Aorta (tissue), 5 donors: ENCODE data around the gene GATD1. TPM values are rescaled to one million over a fixed set of nuclear protein-coding genes. Genes with fewer than 3 reads are reported as not detected.
"Not testable (repeated sequence)": the region's sequence is repeated elsewhere in the genome, so short reads cannot be mapped to it uniquely, and the experiment has no call there.

Source experiments
- ATAC-seq: fragments of 200-7000 bp; cut with Tn5 transposase; one replicate; pipeline ENCODE4 v1.9.1; 2022; ENCODE audit warnings: moderate library complexity; ENCODE audit not compliant: low FRiP score
- DNase-seq, 2 donors: peaks; one replicate each; pipeline ENCODE4 v3.0.0-alpha.2; 2020
- H3K27ac ChIP-seq, 2 donors: one replicate each; pipeline ENCODE4 v1.5.1; 2013; ENCODE audit warnings: low read length in 2 of 2, mild to moderate bottlenecking in 2 of 2, moderate library complexity in 2 of 2, control low read depth in 1 of 2, inconsistent platforms in 1 of 2, low read depth in 1 of 2
- H3K27me3 ChIP-seq, 2 donors: one replicate each; pipeline ENCODE4 v1.6.1; 2013; ENCODE audit warnings: control low read depth in 1 of 2, low read length in 1 of 2, mild to moderate bottlenecking in 1 of 2, moderate library complexity in 1 of 2; ENCODE audit not compliant: insufficient read depth in 2 of 2, control insufficient read depth in 1 of 2
- H3K36me3 ChIP-seq, 2 donors: one replicate each; pipeline ENCODE4 v1.6.1; 2013; ENCODE audit warnings: control low read depth in 1 of 2, low read length in 1 of 2, mild to moderate bottlenecking in 1 of 2; ENCODE audit not compliant: insufficient read depth in 2 of 2, control insufficient read depth in 1 of 2
- H3K4me1 ChIP-seq, 2 donors: one replicate each; pipeline ENCODE4 v1.6.1; 2013; ENCODE audit warnings: low read length in 2 of 2, control low read depth in 1 of 2, mild to moderate bottlenecking in 1 of 2, moderate library complexity in 1 of 2; ENCODE audit not compliant: insufficient read depth in 2 of 2, control insufficient read depth in 1 of 2
- H3K4me3 ChIP-seq, 2 donors: one replicate each; pipeline ENCODE4 v1.5.1; 2013; ENCODE audit warnings: low read length in 2 of 2, control low read depth in 1 of 2, mild to moderate bottlenecking in 1 of 2
- H3K9me3 ChIP-seq: one replicate; pipeline ENCODE4 v1.6.1; 2013; ENCODE audit warnings: mild to moderate bottlenecking, low read length; ENCODE audit not compliant: control insufficient read depth
- WGBS, 2 donors: extraction: QIAGEN DNeasy Blood & Tissue Kit; methylation state at CpG; one replicate each; pipeline ENCODE4 v1.1.7; 2013; 5-methylcytosine and 5-hydroxymethylcytosine counted together
- intact Hi-C, 2 donors: fragments of 100-400 bp; cut with DNase I; formaldehyde crosslinking; loops; one replicate each; pipeline versions ENCODE4 v1.14.2 to v1.15.0; 2022
- polyA plus RNA-seq, 2 donors: library from polyadenylated mRNA; stranded (reverse); fragments of 200-250 nt; gene quantifications; one replicate each; pipeline ENCODE4 v1.2.3, GENCODE V29; 2013
- total RNA-seq, 2 donors: library from RNA; stranded (reverse); fragmentation: NEBNext Ultra II Directional; extraction: Animal tissue kit (Norgen Biotek cat#: 25700); gene quantifications; one replicate each; pipeline ENCODE4 v1.2.1, GENCODE V29; 2021
- donor health status: healthy with polysubstance abuse.
- donor health status: Bipolar disorder and iron deficiency.
- donor health status: DM: no; HTN: no; CAD: no.
- donor health status: DM: no; HTN: no; CAD: no.
- donor health status: DM: yes; HTN: yes; CAD: no.

Gene GATD1
- total and polyA plus RNA-seq, 4 donors = 9.6 to 52.7 (median 34.3) TPM

DNA sequence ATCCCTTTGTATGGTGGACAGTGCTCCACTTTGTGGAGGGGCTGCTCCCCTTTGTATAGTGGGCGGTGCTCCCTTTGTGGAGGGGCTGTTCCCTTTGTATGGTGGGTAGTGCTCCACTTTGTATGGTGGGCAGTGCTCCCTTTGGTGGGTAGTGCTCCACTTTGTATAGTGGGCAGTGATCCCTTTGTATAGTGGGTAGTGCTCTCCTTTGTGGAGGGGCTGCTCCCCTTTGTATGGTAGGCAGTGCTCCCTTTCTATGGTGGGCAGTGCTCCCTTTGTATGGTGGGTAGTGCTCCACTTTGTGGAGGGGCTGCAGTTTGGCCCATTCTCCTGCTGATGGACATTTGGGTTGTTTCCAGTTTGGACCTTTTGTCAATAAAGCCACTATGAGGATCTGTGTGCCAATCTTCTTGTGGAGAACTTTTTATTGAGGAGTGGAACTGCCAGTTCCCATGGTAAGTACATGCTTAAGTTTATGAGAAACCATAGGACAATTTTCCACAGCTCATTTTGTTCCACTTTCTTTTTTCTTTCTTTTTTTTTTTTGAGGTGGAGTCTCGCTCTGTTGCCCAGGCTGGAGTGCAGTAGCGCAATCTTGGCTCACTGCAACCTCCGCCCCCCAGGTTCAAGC is 34.6 kb downstream of the GATD1 start:
- intact Hi-C loops = no loop called here

DNA sequence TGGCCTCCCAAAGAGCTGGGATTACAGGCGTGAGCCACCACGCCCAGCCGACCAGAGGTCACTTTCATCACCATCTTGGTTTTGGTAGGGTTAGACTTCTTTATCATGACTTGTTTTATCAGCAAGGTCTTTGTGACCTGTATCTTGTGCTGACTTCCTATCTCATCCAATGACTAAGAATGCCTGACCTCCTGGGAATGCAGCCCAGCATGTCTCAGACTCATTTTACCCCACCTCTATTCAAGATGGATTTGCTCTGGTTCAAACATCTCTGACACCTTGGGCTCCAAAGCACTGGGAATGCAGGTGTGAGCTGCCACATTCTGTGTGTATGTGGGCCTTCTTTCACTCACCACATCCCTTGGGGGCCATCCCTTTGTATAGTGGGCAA is 35.1 kb downstream of the GATD1 start:
- H3K36me3 ChIP-seq = no peaks in the 10 kb centered on the region
- no peak for DNase-seq
- 93 to 100% methylated on average over 3 of the region's 3 CpGs for WGBS, 2 donors
- ATAC-seq = no peak
- no peaks in the 10 kb centered on the region for H3K27me3 ChIP-seq
- no peak overlapping the region for H3K27ac ChIP-seq
- H3K4me3 ChIP-seq = no peak overlapping the region
- H3K4me1 ChIP-seq = no peaks in the 10 kb centered on the region
- intact Hi-C loops = no loop called here
- no peaks in the 10 kb centered on the region for H3K9me3 ChIP-seq

More for the DNA sequence above, 34.6 kb downstream of the GATD1 start:
- 90 to 99% methylated on average over 4 of the region's 4 CpGs for WGBS, 2 donors
- Histone ChIP-seq H3K4me3 (no peak overlapping the region), H3K27ac (no peak overlapping the region), H3K4me1 (no peaks in the 10 kb centered on the region), H3K36me3 (no peaks in the 10 kb centered on the region), H3K27me3 (no peaks in the 10 kb centered on the region), H3K9me3 (no peaks in the 10 kb centered on the region)
- ATAC-seq (no peak), DNase-seq (no peak)

DNA sequence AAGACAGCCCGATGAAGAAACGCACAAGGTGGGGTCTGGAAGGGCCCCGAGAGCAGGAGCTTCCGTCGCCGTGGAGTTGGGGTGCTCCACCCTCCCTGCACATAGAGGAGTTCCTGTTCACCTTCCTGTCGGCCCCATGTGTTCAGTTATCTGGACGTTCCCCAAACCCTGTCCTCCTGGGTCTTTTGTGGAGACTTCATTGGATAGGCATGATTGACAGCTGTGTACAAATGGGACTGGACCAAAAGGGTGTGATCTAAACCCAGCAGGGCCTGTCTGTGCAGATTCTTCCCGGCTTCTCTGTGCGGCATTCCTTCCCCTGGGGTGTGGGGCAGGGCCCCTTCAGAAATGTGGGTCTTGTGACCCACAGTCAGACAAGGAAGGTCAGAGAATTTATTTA is 39.4 kb downstream of the GATD1 start:
- H3K36me3 ChIP-seq, intact Hi-C loops, ATAC-seq, H3K4me3 ChIP-seq, H3K9me3 ChIP-seq, DNase-seq, H3K27me3 ChIP-seq, H3K27ac ChIP-seq, H3K4me1 ChIP-seq: not testable (repeated sequence)
- WGBS, 2 donors = 64 to 77% methylated on average over 10 of the region's 10 CpGs

DNA sequence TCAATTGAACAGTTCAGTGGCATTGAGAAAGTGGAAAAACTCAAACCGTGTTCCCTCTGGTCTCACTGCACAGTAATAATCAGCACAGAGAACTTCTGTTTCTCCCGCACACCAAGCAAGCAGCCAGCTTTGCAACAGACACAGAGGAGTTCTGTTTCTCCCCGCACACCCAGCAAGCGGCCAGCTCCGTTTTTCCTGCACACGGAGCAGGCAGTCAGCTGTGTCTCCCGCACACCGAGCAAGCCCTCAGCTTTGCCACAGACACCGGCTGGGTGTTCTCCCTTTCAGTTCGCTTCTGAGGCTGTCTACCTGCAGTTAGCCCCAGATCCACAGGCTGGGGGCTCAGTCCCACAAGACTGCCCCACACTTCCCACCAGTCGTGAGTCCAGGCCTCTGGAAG is 39.9 kb downstream of the GATD1 start:
- Histone ChIP-seq H3K4me1 (no peaks in the 10 kb centered on the region), H3K27me3 (no peaks in the 10 kb centered on the region), H3K4me3 (no peak overlapping the region), H3K27ac (no peak overlapping the region), H3K36me3 (no peaks in the 10 kb centered on the region), H3K9me3 (no peaks in the 10 kb centered on the region)
- DNase-seq (no peak), ATAC-seq (no peak)
- WGBS, 2 donors = 41 to 43% methylated on average over 11 of the region's 11 CpGs
- intact Hi-C loops = no loop called here

DNA sequence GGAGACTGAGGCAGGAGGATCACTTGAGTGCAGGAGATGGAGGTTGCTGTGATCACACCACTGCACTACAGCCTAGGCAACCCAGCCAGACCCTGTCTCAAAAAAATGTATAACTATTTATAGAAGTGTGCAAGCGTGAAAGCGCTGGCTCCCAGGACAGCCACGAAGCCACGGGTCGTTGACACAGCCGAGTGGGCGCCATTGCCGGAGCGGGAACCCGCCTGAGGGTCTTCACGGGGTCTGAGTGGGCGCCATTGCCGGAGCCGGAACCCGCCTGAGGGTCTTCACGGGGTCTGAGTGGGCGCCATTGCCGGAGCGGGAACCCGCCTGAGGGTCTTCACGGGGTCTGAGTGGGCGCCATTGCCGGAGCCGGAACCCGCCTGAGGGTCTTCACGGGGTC is 42.7 kb downstream of the GATD1 start:
- H3K36me3 ChIP-seq, intact Hi-C loops, H3K4me1 ChIP-seq, H3K9me3 ChIP-seq, ATAC-seq, H3K27ac ChIP-seq, H3K4me3 ChIP-seq, DNase-seq, H3K27me3 ChIP-seq: not testable (repeated sequence)
- 91 to 92% methylated on average over 21 to 26 of the region's 26 CpGs for WGBS, 2 donors

DNA sequence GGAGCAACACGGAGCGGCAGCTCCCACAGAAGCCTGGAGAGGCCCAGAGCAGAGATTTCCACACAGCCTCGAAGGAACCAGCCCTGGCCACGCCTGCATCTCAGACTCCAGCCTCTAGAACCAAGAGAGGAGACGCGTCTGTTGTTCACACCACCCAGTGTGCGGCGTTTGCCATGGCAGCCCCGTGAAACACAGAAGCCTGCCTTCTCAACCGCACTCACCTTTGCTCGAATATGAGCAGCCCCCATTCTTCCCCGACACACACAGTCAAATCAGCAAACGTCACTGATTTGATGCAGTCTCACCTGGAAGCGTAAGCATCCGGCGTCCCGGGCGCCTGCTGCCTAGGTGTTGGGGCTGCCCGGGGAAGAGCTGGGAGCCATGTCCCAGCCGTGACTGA is 44.2 kb downstream of the GATD1 start:
- no peak overlapping the region for H3K4me3 ChIP-seq
- DNase-seq (no peak), ATAC-seq (no peak)
- H3K27me3 ChIP-seq = no peaks in the 10 kb centered on the region
- intact Hi-C loops = no loop called here
- H3K9me3 ChIP-seq = no peaks in the 10 kb centered on the region
- 77 to 83% methylated on average over 20 of the region's 20 CpGs for WGBS, 2 donors
- no peak overlapping the region for H3K27ac ChIP-seq
- no peaks in the 10 kb centered on the region for H3K4me1 ChIP-seq
- no peaks in the 10 kb centered on the region for H3K36me3 ChIP-seq

DNA sequence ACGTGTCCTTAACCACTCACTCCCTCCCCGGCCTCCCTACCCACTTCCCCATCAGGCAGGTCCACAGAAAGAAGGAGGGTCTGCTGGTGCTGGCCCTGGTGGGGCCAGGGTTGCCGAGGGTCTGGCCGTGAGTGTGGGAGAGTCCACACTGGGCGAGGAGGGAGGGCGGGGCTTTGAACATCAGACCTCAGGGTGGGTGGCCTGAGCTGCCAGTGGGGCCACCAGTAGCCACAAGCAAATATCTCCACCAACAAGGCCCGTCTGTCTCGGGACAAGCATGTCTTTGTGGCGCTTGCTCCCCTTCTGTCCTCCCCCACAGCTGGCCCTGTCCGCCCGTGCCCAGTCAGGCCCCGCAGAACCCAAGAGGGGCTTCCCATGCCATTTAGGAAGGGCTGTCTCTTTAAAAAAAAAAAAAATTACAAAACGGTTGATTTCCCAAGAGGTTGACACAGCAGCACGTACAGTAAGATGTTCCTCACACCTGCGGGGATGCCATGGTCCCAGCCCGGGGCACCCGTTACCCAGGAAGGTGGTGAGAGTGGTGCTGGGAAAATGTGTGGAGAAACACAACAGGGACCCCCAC is 47.7 kb downstream of the GATD1 start:
- DNase-seq (no peak), ATAC-seq (no peak)
- no peaks in the 10 kb centered on the region for H3K4me1 ChIP-seq
- WGBS, 2 donors = 62 to 69% methylated on average over 17 of the region's 17 CpGs
- no peaks in the 10 kb centered on the region for H3K9me3 ChIP-seq
- no peaks in the 10 kb centered on the region for H3K36me3 ChIP-seq
- no peak overlapping the region for H3K27ac ChIP-seq
- no peaks in the 10 kb centered on the region for H3K27me3 ChIP-seq
- intact Hi-C loops = loop anchor here (2.0 to 5.0 kb wide), 4 partner anchors 33 to 175 kb away; no protein-coding TSS in a partner anchor
- H3K4me3 ChIP-seq = no peak overlapping the region

DNA sequence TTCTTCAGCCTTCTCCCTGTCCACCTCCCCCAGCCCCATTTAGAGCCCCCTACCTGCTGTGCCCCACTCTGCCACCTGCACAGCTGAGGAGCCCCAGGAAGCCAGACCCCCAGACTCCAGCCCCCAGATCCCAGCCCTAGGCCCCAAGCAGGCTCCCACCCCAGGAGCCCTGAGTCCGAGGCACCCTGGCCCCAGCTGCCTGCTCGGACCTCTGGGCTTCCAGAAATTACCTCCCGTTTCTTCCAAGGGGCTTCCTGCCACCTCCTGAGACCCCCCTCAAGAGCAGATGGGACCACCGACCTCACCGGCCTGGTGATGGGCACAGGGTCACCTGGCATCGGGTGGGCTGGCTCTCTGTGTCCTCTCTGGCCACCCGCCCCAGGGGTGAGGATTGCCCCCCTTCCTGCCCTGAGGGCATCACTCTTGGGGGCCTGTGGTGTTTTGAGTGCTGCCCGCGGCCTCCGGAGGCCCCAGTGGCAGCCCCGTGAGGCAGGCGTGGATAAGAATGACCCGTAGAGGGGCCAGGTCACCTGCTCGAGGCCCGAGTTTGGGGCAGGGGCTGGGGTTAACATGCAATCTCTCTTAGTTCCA is 48.3 kb downstream of the GATD1 start:
- no peak overlapping the region for H3K4me3 ChIP-seq
- no peak for DNase-seq
- intact Hi-C loops = loop anchor here (2.0 to 5.0 kb wide), 4 partner anchors 32 to 174 kb away; no protein-coding TSS in a partner anchor
- H3K36me3 ChIP-seq = no peaks in the 10 kb centered on the region
- no peak for ATAC-seq
- H3K4me1 ChIP-seq = no peaks in the 10 kb centered on the region
- no peaks in the 10 kb centered on the region for H3K9me3 ChIP-seq
- no peaks in the 10 kb centered on the region for H3K27me3 ChIP-seq
- 73 to 83% methylated on average over 15 of the region's 15 CpGs for WGBS, 2 donors
- H3K27ac ChIP-seq = no peak overlapping the region
